ENCODE measurements around the gene GP2. TPM values are rescaled to one million over a fixed set of nuclear protein-coding genes. Genes with fewer than 3 reads are reported as not detected.

GP2 gene
- total and polyA plus RNA-seq, 4 donors = 0.09 to 0.31 (median 0.27) TPM

GRCh38 chr16:20262248-20262647 is 65.1 kb downstream of the GP2 start:
- Histone ChIP-seq H3K36me3 (ENCODE audit: control insufficient read depth in 4 of 4, insufficient read depth in 3 of 4, low read depth in 1 of 4, low read length in 3 of 4) (no peaks in the 10 kb centered on the region), H3K4me1 (ENCODE audit: control insufficient read depth in 4 of 4, insufficient read depth in 4 of 4, low read length in 3 of 4) (no peaks in the 10 kb centered on the region), H3K9me3 (ENCODE audit: control insufficient read depth in 4 of 4, low read length in 3 of 4) (no peaks in the 10 kb centered on the region), H3K4me3 (ENCODE audit: low read depth in 1 of 3, low read length in 3 of 3) (no peak overlapping the region), H3K9ac (ENCODE audit: low read depth in 1 of 2, low read length in 2 of 2) (no peak overlapping the region), H3K27ac (ENCODE audit: low read depth in 1 of 2, low read length in 2 of 2) (no peak overlapping the region), H3K27me3 (ENCODE audit: control insufficient read depth in 4 of 4, insufficient read depth in 4 of 4, low read length in 3 of 4) (peaks cover 0 to 4% (median 2%) of the 10 kb centered on the region in 4 donors)
- TF ChIP-seq FOXA2 (IDR thresholded peaks at IDR 0.05) (no peak), HNF4A (conservative IDR thresholded peaks at IDR 0.05) (no peak), EGR1 (IDR thresholded peaks at IDR 0.05; ENCODE audit: low read depth in 2 of 2) (no peak), HNF4G (IDR thresholded peaks at IDR 0.05) (no peak), TAF1 (conservative IDR thresholded peaks at IDR 0.05) (no peak), GABPA (IDR thresholded peaks at IDR 0.05 in 1 of 2, conservative IDR thresholded peaks at IDR 0.05 in 1 of 2) (no peak), JUND (IDR thresholded peaks at IDR 0.05) (no peak), RXRA (IDR thresholded peaks at IDR 0.05) (no peak), NR2F2 (IDR thresholded peaks at IDR 0.05) (no peak), SP1 (IDR thresholded peaks at IDR 0.05) (no peak), MAX (IDR thresholded peaks at IDR 0.05) (no peak), FOXA1 (IDR thresholded peaks at IDR 0.05) (no peak), CTCF (IDR thresholded peaks at IDR 0.05; ENCODE audit: low read depth, low read length, missing input control) (no peak), RAD21 (IDR thresholded peaks at IDR 0.05) (no peak)
- TF ChIP-seq, protein P1, sequence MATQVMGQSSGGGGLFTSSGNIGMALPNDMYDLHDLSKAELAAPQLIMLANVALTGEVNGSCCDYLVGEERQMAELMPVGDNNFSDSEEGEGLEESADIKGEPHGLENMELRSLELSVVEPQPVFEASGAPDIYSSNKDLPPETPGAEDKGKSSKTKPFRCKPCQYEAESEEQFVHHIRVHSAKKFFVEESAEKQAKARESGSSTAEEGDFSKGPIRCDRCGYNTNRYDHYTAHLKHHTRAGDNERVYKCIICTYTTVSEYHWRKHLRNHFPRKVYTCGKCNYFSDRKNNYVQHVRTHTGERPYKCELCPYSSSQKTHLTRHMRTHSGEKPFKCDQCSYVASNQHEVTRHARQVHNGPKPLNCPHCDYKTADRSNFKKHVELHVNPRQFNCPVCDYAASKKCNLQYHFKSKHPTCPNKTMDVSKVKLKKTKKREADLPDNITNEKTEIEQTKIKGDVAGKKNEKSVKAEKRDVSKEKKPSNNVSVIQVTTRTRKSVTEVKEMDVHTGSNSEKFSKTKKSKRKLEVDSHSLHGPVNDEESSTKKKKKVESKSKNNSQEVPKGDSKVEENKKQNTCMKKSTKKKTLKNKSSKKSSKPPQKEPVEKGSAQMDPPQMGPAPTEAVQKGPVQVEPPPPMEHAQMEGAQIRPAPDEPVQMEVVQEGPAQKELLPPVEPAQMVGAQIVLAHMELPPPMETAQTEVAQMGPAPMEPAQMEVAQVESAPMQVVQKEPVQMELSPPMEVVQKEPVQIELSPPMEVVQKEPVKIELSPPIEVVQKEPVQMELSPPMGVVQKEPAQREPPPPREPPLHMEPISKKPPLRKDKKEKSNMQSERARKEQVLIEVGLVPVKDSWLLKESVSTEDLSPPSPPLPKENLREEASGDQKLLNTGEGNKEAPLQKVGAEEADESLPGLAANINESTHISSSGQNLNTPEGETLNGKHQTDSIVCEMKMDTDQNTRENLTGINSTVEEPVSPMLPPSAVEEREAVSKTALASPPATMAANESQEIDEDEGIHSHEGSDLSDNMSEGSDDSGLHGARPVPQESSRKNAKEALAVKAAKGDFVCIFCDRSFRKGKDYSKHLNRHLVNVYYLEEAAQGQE (IDR thresholded peaks at IDR 0.05) = no peak
- TF ChIP-seq, protein P2, sequence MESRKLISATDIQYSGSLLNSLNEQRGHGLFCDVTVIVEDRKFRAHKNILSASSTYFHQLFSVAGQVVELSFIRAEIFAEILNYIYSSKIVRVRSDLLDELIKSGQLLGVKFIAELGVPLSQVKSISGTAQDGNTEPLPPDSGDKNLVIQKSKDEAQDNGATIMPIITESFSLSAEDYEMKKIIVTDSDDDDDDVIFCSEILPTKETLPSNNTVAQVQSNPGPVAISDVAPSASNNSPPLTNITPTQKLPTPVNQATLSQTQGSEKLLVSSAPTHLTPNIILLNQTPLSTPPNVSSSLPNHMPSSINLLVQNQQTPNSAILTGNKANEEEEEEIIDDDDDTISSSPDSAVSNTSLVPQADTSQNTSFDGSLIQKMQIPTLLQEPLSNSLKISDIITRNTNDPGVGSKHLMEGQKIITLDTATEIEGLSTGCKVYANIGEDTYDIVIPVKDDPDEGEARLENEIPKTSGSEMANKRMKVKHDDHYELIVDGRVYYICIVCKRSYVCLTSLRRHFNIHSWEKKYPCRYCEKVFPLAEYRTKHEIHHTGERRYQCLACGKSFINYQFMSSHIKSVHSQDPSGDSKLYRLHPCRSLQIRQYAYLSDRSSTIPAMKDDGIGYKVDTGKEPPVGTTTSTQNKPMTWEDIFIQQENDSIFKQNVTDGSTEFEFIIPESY (IDR thresholded peaks at IDR 0.05) = no peak
- 95% methylated on average over 9 of the region's 9 CpGs for WGBS
- no peak for DNase-seq (ENCODE audit: low spot score)

Measured in liver (tissue), 9 donors.